ENCODE data around the gene BRIP1. TPM values are rescaled to one million over a fixed set of nuclear protein-coding genes. Genes with fewer than 3 reads are reported as not detected.

Gene BRIP1
- total RNA-seq, 1 donor from 2014 or later = 4.3 TPM

DNA sequence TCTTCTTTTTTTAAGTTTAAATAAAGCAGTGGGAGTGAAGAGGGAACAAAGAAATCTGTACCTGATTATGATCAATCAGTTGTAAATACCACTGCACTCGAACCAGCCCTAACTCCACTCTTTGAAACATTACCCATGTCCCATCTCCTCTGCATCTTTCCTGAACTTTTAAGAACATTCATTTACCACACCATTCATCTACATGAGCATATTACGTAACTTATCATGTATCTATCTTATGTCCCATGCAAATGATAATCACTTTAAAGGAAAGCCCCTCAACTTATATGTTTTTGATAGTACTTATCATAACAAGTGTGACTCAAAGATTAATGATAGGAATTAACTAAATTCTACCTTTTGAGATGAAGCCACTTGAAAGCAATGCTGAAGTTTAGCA is 10.7 kb upstream of the BRIP1 start:
- Mint-ChIP-seq H3K27ac (ENCODE audit: unreplicated experiment) (no peak overlapping the region), H3K4me3 (ENCODE audit: unreplicated experiment) (no peak overlapping the region), H3K27me3 (ENCODE audit: low read depth) (no peaks in the 10 kb centered on the region), H3K36me3 (ENCODE audit: low read depth) (peaks cover 18% of the 10 kb centered on the region), H3K4me1 (ENCODE audit: low read depth) (no peaks in the 10 kb centered on the region), H3K9me3 (ENCODE audit: low read depth) (no peaks in the 10 kb centered on the region)
- DNase-seq (ENCODE audit: low spot score) = no peak
- TF ChIP-seq, protein P1, sequence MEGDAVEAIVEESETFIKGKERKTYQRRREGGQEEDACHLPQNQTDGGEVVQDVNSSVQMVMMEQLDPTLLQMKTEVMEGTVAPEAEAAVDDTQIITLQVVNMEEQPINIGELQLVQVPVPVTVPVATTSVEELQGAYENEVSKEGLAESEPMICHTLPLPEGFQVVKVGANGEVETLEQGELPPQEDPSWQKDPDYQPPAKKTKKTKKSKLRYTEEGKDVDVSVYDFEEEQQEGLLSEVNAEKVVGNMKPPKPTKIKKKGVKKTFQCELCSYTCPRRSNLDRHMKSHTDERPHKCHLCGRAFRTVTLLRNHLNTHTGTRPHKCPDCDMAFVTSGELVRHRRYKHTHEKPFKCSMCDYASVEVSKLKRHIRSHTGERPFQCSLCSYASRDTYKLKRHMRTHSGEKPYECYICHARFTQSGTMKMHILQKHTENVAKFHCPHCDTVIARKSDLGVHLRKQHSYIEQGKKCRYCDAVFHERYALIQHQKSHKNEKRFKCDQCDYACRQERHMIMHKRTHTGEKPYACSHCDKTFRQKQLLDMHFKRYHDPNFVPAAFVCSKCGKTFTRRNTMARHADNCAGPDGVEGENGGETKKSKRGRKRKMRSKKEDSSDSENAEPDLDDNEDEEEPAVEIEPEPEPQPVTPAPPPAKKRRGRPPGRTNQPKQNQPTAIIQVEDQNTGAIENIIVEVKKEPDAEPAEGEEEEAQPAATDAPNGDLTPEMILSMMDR (IDR thresholded peaks at IDR 0.05) = no peak

DNA sequence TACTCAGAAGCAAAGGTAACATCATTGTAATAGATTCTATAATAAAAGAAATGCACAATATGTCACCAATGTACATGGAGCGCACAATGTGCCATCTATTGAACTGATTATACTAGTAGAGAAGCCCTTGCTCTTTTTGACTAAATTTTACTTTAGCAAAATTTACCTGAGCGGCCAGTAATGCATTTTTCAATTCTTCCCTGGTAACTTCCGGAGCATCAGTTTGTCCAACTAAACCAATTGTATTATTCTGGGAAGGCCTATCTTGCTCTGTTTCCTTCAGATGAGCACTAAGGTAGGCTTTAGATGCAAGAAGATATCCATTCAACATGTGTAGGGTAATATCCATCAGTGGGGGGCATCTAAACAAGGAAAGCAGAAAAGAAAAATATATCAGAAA is 8.8 kb upstream of the BRIP1 start:
- Mint-ChIP-seq H3K4me1 (ENCODE audit: low read depth) (no peaks in the 10 kb centered on the region), H3K9me3 (ENCODE audit: low read depth) (no peaks in the 10 kb centered on the region), H3K36me3 (ENCODE audit: low read depth) (peaks cover 14% of the 10 kb centered on the region), H3K4me3 (ENCODE audit: unreplicated experiment) (no peak overlapping the region), H3K27ac (ENCODE audit: unreplicated experiment) (no peak overlapping the region), H3K27me3 (ENCODE audit: low read depth) (no peaks in the 10 kb centered on the region)
- TF ChIP-seq, protein P1 (IDR thresholded peaks at IDR 0.05) = no peak
- no peak for DNase-seq (ENCODE audit: low spot score)

DNA sequence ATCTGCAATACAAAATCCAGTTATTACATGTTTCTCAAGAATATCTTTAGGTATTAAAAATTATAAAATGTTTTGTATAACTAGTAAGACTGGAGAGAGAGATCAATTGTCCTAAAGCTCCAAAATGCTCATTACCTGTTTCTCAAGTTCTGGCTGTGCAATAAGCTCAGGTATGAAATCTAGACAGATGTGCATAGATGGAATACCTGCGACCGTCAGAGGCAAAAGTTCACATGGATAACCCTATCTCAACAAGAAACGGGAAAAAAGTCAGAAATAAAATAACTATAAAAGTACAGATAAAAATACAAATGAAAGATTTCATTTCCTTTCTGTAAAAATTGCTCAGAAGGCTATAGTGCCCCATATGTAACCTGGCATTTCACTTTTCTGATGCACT is 5.8 kb upstream of the BRIP1 start:
- DNase-seq (ENCODE audit: low spot score) = no peak
- H3K4me3 Mint-ChIP-seq (ENCODE audit: unreplicated experiment) = no peak overlapping the region
- H3K4me1 Mint-ChIP-seq (ENCODE audit: low read depth) = peaks cover 4% of the 10 kb centered on the region
- no peaks in the 10 kb centered on the region for H3K27me3 Mint-ChIP-seq (ENCODE audit: low read depth)
- no peaks in the 10 kb centered on the region for H3K9me3 Mint-ChIP-seq (ENCODE audit: low read depth)
- H3K36me3 Mint-ChIP-seq (ENCODE audit: low read depth) = peaks cover 10% of the 10 kb centered on the region
- no peak overlapping the region for H3K27ac Mint-ChIP-seq (ENCODE audit: unreplicated experiment)
- TF ChIP-seq, protein P1 (IDR thresholded peaks at IDR 0.05) = no peak

DNA sequence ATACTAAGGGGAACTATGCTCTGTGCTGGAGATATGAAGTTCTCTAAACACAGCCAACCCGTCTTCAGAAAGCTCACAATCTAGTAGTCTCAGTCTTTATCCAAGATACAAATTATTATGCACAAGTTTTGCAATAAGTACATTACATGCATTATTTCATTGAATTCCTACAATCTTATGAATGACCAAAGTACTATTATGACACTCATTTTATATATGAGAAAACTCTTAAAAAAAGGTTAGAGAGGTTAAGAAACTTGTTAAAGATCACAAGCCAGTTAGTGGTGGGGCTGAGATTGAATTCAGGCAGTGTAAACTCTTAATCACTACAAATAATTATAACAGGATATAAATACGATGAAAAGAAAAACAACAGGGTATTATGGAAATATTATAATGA is 4.7 kb upstream of the BRIP1 start:
- Mint-ChIP-seq H3K27me3 (ENCODE audit: low read depth) (no peaks in the 10 kb centered on the region), H3K4me3 (ENCODE audit: unreplicated experiment) (no peak overlapping the region), H3K4me1 (ENCODE audit: low read depth) (peaks cover 11% of the 10 kb centered on the region), H3K27ac (ENCODE audit: unreplicated experiment) (no peak overlapping the region), H3K9me3 (ENCODE audit: low read depth) (no peaks in the 10 kb centered on the region), H3K36me3 (ENCODE audit: low read depth) (peaks cover 9% of the 10 kb centered on the region)
- no peak for DNase-seq (ENCODE audit: low spot score)
- TF ChIP-seq, protein P1 (IDR thresholded peaks at IDR 0.05) = no peak

DNA sequence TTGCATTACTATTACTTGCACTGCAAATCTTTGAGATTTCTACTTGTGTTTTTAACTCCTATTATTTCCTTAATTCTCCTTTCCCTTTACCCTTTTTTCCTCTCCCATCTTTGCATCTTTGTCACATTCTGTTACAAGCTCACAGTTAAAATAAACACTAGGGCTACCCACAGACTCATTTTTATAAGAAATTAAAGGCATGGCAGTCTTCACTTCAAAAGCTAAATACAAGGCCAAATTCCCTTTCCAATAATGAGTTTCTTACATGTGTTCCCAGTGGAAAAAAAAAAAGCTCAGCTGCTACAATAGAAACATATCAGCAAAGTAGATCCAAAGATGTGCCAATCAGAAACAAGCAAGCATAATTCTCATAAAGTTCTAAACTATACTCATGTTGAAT is 3.7 kb upstream of the BRIP1 start:
- no peaks in the 10 kb centered on the region for H3K27me3 Mint-ChIP-seq (ENCODE audit: low read depth)
- H3K27ac Mint-ChIP-seq (ENCODE audit: unreplicated experiment) = no peak overlapping the region
- H3K9me3 Mint-ChIP-seq (ENCODE audit: low read depth) = no peaks in the 10 kb centered on the region
- H3K4me1 Mint-ChIP-seq (ENCODE audit: low read depth) = peaks cover 22% of the 10 kb centered on the region
- TF ChIP-seq, protein P1 (IDR thresholded peaks at IDR 0.05) = no peak
- peaks cover 9% of the 10 kb centered on the region for H3K36me3 Mint-ChIP-seq (ENCODE audit: low read depth)
- H3K4me3 Mint-ChIP-seq (ENCODE audit: unreplicated experiment) = no peak overlapping the region
- no peak for DNase-seq (ENCODE audit: low spot score)
